Esophagus squamous epithelium (tissue), 4 donors: ENCODE measurements around the gene ADH1B.

Experiments
- CTCF ChIP-seq, 6 experiments: fragments of 450-650 bp in 4 of 6; fragments of 200-600 bp in 2 of 6; sonication (generic) in 2 of 6; IDR thresholded peaks; one replicate each; pipeline ENCODE4 v1.5.1; 2016 to 2019; ENCODE audit warnings: antibody characterized with exemption in 6 of 6, mild to moderate bottlenecking in 4 of 6, moderate library complexity in 4 of 6
- POLR2A ChIP-seq, 4 donors: fragments of 450-650 bp; IDR thresholded peaks; one replicate each; pipeline ENCODE4 v1.6.1; 2017; ENCODE audit warnings: antibody characterized with exemption in 4 of 4, mild to moderate bottlenecking in 4 of 4, moderate library complexity in 3 of 4

GRCh38 chr4:99300934-99301333 lies 20.3 kb downstream of the ADH1B start:
- TF ChIP-seq CTCF (IDR thresholded peaks at IDR 0.05): no peak
- no peak for TF ChIP-seq POLR2A (IDR thresholded peaks at IDR 0.05)
